Islet of Langerhans (tissue), 1 donor: Measurements from ENCODE around the gene ODAD4.

ENCODE experiments used
- FAIRE-seq: peaks from one replicate; lab custom pipeline; 2011; peaks lifted over from hg19 to GRCh38; lab: Jason Lieb, UNC

Gene ODAD4, protein sequence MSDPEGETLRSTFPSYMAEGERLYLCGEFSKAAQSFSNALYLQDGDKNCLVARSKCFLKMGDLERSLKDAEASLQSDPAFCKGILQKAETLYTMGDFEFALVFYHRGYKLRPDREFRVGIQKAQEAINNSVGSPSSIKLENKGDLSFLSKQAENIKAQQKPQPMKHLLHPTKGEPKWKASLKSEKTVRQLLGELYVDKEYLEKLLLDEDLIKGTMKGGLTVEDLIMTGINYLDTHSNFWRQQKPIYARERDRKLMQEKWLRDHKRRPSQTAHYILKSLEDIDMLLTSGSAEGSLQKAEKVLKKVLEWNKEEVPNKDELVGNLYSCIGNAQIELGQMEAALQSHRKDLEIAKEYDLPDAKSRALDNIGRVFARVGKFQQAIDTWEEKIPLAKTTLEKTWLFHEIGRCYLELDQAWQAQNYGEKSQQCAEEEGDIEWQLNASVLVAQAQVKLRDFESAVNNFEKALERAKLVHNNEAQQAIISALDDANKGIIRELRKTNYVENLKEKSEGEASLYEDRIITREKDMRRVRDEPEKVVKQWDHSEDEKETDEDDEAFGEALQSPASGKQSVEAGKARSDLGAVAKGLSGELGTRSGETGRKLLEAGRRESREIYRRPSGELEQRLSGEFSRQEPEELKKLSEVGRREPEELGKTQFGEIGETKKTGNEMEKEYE

GRCh38 chr17:41930009-41930832 is at the start of gene ODAD4:
Gene ODAD4, plus strand, starts transcription at chr17:41930617. Its CDS starts 107 bp downstream, at chr17:41930724.
- FAIRE-seq = no peak

DNA sequence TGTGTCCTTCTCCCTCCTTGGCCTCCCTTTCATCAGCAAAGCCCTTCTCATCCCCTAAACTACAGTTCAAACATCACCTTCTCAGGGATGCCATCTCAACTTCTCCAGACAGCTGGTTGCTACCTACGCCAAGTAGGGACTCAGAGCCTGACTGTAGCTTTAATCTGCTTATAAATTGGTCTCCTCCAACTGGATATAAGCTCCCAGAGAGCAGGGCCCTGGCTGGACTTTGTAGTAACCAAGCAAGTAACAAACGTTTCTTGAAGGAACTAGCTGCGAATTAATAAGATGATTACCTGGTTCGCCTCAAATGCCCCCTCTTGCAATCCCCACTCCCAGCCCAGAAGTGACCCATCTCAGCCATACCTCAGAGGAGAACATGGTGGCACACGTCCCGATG is 47.7 kb upstream of the ODAD4 start:
- no peak for FAIRE-seq

DNA sequence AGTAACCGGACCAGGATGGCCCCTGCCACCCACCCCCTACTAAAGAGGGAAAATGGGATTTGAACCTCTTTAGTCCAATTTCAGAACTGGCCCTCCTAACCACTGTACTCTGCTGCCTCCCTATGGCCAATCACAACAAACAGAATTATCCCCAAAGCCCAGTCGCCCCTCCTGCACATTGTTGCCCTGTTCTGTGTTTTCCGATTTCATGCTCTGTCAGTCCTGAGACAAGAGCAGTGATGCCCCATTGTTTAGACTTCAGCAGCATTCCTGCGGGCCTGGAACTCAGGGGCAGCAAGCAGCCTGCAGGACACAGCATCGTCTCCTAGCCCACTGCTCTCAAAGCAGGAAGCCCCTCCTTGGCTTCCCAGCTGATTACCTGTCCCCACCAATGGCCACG is 44.7 kb upstream of the ODAD4 start:
- no peak for FAIRE-seq

DNA sequence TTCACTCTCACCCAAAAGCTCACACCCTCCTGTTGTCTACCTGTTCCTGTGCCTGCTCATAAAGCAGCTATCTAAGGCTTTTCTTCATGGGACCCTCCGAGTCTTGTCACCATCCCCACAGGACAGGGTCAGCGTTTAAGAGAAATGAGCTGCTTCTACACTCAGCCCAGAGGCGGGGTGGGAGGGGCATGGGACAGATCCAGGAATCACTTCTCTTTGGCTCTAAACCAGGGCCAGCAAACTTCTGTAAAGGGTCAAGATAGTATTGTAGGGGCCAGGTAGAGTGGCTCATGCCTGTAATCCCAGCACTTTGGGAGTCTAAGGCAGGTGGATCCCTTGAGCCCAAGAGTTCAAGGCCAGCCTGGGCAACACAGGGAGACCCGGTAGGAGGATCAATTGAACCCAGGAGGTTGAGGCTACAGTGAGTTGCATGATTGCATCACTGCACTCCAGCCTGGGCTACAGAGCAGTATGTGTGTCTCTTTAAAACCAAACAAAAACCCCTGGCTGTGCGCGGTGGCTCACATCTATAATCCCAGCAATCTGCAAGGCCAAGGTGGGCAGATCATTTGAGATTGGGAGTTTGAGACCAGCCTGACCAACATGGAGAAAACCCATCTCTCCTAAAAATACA is 42.0 kb upstream of the ODAD4 start:
- FAIRE-seq = no peak

DNA sequence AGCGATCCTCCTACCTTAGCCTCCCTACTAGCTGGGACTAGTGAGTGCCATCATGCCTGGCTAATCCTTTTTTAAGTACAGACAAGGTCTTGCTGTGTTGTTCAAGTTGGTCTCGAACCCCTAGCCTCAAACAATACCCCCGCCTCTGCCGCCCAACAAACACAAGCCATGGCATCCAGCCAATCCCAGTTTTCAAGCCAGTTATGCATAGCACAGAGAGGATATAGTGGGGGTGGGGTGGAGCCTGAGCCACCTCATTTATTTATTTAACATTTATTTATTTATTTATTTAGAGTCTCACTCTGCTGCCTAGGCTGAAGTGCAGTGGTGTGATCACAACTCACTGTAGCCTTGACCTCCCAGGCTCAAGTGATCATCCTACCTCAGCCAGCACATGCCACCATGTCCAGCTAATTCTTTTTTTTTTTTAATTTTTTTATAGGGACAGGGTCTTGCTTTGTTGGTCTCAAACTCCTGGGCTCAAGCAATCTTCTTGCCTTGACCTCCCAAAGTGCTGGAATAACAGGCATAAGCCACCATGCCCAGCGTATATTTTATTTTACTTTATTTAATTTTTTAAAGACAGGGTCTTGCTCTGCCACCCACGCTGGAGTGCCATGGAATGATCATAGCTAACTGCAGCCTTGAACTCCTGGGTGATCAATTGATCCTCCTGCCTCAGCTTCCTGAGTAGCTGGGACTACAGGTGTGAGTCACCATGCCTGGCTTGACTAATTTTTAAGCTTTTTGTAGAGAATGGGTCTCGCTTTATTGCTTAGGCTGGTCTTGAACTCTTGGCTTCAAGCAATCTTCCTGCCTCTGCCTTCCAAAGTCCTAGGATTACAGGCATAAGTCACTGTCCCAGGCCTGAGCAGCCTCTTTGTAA is 39.0 kb upstream of the ODAD4 start:
- FAIRE-seq = no peak

GRCh38 chr17:41892021-41892376 is 38.4 kb upstream of the ODAD4 start:
- FAIRE-seq = no peak

DNA sequence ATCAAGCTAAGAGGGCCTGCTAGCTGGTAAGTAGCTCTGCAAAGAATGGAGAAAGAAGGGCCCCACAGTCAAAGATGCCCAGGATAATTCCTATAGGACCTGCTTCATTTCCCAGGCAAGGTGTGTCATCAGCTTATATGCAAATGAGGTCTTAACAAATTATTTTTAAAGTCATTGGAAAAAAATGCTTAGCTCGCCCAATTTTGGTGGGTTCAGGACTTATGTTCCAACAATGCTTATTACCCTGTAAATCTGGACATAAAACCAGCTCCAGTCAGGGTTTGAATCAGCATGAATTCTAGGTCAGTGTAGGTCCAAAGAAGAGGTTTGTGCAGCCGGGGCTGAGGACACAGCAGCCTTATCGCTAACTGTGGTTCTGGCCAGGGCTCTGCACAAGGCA is 37.0 kb upstream of the ODAD4 start:
- FAIRE-seq = no peak

DNA sequence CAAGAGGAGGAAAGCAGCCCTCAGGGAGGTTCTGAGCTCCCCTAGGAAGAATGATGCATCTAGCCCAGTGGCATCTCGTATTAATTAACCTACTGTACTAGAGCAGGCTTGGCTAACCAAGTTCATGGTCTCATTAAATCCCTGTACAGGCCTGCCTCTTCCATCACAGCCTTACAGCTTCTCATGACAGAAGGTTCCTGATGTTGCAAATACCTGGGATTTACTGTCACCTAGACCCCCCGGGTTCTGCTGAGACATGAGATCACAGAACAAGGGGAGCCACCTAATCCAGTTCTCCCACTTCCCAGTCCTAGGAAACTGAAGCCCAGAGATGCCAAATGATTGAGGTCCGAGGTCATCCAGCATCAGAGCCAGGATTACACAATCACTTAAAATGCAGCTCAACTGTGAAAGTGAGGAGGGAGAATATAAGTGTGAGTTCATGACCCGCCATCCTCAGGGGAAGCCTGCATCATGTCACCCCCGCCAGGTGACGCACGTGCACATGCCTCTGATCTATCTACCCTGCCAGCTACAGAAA is 35.6 kb upstream of the ODAD4 start:
- no peak for FAIRE-seq

- no peak for FAIRE-seq
Observed at GRCh38 chr17:41895617-41896016, 34.8 kb upstream of the ODAD4 start.

- no peak for FAIRE-seq
Observed at GRCh38 chr17:41896726-41897125, 33.7 kb upstream of the ODAD4 start.

GRCh38 chr17:41901646-41902045 is 28.8 kb upstream of the ODAD4 start:
- FAIRE-seq = no peak

GRCh38 chr17:41904242-41904841 is 26.1 kb upstream of the ODAD4 start:
- no peak for FAIRE-seq

DNA sequence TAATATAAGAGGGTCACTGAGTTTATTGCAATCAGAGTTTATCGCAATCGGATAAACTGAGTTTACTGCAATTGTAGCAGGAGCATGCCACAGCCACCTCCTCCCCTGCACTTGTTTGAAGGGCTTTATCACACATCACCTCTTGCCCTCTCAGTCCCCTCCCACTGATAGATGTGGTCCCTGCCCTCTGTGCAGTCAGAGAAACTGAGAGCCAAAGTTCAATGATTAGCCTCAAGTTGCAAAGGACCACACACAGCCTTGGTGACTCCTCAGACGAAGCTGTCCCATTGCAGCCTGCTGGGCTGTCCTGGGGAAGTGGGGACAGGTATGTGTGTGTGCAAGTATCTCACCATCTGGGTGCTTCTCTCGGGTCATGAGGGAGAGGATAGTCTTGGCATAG is 25.2 kb upstream of the ODAD4 start:
- no peak for FAIRE-seq

DNA sequence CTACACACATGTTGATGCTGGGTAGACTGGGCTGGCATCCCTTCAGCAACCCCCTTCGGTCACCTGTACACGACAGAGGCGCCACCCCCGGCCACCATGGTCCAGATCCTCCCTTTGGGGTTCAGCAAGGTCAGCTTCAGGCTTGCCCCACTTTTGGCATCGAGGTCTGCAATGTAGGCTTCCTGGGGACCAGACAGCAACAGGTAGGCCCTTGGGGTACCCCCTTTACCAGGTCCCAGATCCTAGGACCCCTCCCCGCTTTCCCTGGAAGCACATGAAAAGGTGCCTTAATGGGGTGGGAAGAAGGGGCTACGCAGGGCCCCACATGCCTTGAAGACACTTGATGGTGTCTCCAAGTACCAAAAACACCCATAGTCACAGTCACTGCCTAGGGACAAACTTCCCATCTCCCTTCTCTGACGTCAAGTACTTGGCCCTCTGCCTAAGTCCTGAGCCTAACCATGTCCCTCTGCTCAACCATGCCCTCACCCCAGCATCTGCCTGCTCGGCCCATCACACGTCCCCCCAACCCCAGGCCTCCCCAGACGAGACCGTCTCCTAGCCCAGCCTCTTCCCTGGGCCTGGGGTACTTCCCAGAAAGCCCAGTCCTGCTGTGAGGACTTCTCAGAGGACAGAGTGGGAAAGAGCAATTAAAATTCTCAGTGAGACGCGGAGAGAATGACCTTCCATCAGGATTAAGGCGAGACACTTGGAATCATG is 23.8 kb upstream of the ODAD4 start:
- no peak for FAIRE-seq

GRCh38 chr17:41907185-41907556 is 23.2 kb upstream of the ODAD4 start:
- peak; percentile 83 for FAIRE-seq

GRCh38 chr17:41907633-41908539 is 22.5 kb upstream of the ODAD4 start:
- FAIRE-seq = peak; percentile 85

- FAIRE-seq = no peak
Observed at GRCh38 chr17:41909088-41909487, 21.3 kb upstream of the ODAD4 start.

- FAIRE-seq = no peak
Observed at GRCh38 chr17:41910701-41911391, 19.6 kb upstream of the ODAD4 start.
